RWPE1 (cell line): ENCODE data around the gene CCR9.

Source experiments
- CTCF ChIA-PET: fragments of 350-600 bp; sonication (Branson Sonifier 250); formaldehyde crosslinking; extraction: SDS; loops from one replicate; lab custom pipeline; 2021; lab: Yijun Ruan, JAX
- POLR2A ChIA-PET: fragments of 400-600 bp; formaldehyde crosslinking; extraction: SDS; loops from one replicate; lab custom pipeline; 2020; ENCODE audit warnings: antibody characterized with exemption; ENCODE audit not compliant: low non-redundant PET; lab: Yijun Ruan, JAX
- DNase-seq: peaks from one replicate; pipeline ENCODE4 v3.0.0; 2012; ENCODE audit warnings: low spot score
- H3K27ac ChIP-seq: fragments of 450-650 bp; 2 replicates; pipeline ENCODE4 v1.5.1; 2017
- TF ChIP-seq, protein P1 (sequence below): fragments of 450-650 bp; conservative IDR thresholded peaks from 2 replicates; pipeline ENCODE4 v1.5.1; 2017; ENCODE audit warnings: low read depth, mild to moderate bottlenecking

CCR9 gene

DNA sequence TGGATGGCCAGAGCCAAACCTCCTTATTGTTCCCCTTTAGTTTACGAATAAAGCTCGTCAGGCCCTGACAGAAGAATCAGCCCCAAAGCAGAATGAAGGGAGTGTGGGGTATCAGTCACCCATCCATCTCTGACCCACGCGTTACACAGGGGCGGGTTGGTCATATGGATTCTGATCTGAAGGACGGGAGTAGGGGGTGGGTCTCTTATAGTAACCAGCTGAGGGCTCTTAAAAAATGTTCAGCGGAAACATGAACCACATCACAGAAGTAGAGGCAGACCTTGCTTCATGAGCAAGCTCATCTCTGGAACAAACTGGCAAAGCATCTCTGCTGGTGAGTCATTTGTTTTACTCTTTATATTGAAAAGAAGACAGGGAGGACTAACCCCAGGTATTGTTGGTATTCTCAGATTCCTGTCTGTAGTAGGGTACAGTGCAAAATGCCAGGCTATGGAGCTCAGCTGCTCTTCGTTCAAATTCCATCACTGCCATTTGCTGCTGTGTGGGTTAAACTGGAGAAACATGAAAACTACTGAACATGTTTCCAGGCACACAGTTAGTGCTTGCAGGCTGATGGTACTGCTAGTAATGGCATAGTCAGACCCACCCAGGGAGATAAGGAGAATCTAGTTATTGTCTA, 57.0 kb downstream of the CCR9 start, which contains the start of gene CXCR6:
TSS of gene CXCR6 (plus strand) at position 258 of the 640 bp plus-strand sequence. CDS start 3,018 bp downstream, outside the sequence.
- no peak within 1 kb of the TSS for H3K27ac ChIP-seq
- no peak for DNase-seq
- TF ChIP-seq, protein P1, sequence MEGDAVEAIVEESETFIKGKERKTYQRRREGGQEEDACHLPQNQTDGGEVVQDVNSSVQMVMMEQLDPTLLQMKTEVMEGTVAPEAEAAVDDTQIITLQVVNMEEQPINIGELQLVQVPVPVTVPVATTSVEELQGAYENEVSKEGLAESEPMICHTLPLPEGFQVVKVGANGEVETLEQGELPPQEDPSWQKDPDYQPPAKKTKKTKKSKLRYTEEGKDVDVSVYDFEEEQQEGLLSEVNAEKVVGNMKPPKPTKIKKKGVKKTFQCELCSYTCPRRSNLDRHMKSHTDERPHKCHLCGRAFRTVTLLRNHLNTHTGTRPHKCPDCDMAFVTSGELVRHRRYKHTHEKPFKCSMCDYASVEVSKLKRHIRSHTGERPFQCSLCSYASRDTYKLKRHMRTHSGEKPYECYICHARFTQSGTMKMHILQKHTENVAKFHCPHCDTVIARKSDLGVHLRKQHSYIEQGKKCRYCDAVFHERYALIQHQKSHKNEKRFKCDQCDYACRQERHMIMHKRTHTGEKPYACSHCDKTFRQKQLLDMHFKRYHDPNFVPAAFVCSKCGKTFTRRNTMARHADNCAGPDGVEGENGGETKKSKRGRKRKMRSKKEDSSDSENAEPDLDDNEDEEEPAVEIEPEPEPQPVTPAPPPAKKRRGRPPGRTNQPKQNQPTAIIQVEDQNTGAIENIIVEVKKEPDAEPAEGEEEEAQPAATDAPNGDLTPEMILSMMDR: no peak
- ChIA-PET POLR2A (no interaction called here), CTCF (no interaction called here)

DNA sequence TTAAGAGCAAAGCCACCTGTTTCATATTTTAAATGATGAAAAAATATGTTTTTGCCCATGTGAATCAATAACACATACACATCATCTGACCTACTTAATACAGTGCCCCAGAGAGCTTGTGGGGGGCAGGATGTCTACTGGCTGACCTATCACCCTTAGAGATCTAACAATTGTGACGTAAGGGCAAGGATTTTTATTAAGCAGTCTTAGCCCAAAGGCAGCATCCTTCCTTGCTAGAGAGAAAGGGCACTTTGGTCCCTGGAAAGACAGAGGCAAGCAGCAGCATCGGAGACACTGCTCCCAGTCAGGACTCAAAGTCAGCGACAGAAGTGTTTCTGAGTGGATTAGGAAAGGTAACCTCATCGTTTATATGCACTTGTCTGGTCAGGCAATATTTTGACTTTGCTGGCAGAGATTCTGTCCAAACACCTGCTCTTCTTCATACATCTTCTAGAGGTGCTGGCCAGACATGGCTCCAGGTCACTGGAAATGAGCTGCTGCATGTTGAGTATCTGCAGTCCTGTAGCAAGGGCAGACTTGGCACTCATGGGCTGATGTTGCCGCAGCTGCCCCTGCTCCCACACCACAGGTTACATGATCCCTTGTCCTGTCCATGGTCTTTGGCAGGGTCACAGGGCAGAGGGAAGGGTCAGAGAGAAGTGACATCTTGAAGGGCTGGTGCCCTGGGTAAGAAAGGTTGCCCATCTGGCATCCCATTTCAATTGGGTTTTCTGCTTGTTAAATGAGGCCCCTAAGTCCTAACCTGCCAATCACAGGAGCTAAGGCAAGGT, 58.7 kb downstream of the CCR9 start:
- TF ChIP-seq, protein P1: no peak
- ChIA-PET POLR2A (no interaction called here), CTCF (no interaction called here)
- H3K27ac ChIP-seq: no peak overlapping the region
- DNase-seq: no peak

DNA sequence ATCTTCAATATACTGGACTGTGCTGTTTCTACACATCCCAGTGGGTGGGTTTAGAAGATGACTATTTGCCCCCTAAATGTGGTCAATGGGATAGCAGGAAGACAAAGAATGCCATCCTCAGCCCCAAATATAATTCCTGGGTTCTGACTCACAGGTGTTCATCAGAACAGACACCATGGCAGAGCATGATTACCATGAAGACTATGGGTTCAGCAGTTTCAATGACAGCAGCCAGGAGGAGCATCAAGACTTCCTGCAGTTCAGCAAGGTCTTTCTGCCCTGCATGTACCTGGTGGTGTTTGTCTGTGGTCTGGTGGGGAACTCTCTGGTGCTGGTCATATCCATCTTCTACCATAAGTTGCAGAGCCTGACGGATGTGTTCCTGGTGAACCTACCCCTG, 60.0 kb downstream of the CCR9 start:
- ChIA-PET CTCF (no interaction called here), POLR2A (no interaction called here)
- no peak overlapping the region for H3K27ac ChIP-seq
- no peak for DNase-seq
- TF ChIP-seq, protein P1: no peak

DNA sequence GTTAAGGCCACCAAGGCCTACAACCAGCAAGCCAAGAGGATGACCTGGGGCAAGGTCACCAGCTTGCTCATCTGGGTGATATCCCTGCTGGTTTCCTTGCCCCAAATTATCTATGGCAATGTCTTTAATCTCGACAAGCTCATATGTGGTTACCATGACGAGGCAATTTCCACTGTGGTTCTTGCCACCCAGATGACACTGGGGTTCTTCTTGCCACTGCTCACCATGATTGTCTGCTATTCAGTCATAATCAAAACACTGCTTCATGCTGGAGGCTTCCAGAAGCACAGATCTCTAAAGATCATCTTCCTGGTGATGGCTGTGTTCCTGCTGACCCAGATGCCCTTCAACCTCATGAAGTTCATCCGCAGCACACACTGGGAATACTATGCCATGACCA, 60.5 kb downstream of the CCR9 start:
- ChIA-PET POLR2A (no interaction called here), CTCF (no interaction called here)
- TF ChIP-seq, protein P1: no peak
- no peak overlapping the region for H3K27ac ChIP-seq
- no peak for DNase-seq

DNA sequence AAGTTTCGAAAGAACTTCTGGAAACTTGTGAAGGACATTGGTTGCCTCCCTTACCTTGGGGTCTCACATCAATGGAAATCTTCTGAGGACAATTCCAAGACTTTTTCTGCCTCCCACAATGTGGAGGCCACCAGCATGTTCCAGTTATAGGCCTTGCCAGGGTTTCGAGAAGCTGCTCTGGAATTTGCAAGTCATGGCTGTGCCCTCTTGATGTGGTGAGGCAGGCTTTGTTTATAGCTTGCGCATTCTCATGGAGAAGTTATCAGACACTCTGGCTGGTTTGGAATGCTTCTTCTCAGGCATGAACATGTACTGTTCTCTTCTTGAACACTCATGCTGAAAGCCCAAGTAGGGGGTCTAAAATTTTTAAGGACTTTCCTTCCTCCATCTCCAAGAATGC, 61.0 kb downstream of the CCR9 start:
- DNase-seq: no peak
- H3K27ac ChIP-seq: no peak overlapping the region
- POLR2A ChIA-PET: no interaction called here
- CTCF ChIA-PET: no interaction called here
- TF ChIP-seq, protein P1: no peak

DNA sequence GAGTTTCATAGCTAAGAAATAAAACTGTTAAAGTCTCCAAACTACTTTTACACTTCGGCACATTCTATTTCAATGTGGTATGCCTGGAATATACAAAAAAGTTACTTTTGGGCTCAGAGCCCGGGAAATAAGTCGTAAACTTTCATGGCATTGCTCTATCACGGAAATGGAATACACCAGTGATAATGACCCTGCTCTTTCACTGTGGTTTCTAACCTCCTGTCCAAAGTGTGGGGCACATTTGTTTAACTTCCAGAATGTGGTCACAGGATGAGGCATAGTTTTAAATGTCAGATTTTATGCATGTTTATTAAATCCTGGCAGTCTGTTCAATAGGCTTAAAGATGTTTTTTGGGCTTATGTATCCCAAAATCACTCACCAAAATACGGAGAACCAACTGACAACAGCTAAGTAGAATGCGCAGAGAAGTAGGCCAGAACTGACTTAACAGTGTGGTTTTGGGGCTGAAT, 62.0 kb downstream of the CCR9 start:
- ChIA-PET POLR2A (no interaction called here), CTCF (interaction anchor here (1.0 kb wide), 1 partner anchor 10 kb away, joined by 3 read pairs; no protein-coding TSS in a partner anchor)
- H3K27ac ChIP-seq: no peak overlapping the region
- no peak for DNase-seq
- TF ChIP-seq, protein P1: no peak
